Measurements from ENCODE around the gene SCN10A.

SCN10A gene

DNA sequence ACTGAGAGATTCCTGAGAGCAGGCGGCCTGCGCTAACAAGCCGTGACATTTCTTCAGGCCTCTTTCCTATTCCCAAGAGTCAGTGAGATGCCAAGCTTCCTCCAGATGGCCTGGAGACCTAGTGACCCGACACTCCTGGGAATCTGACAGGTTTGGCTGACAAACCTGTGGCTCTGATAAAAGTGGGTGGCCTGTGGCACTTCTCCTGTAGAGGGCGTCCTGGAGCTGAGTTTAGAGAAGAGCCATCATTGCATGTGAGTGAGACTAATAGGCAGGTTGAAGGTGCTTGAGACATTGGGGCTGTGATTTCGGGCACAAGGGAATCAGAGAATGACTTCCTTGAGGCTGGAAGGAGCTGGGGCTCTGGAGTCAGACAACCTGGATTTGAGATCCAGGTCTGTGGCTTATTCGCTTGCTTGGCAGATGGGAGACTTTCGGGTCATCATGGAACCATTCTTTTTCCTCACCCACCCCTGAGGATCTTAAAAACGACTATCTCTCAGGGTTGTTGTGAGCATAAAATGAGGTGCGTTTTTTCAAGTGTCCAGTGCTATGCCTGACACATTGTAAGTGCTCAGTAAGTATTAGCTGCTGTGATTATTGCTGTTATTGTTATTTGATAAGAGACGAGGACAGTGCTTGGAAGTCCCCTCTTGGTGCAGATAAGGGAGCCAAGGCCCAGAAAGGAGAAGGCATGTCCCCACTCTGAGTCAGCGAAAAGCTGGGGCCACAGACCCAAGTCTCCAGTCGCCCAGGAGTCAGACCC lies 77.2 kb downstream of the SCN10A start:
- Histone ChIP-seq H2BK15ac (ENCODE audit: low read depth, poor library complexity, severe bottlenecking) (no peak overlapping the region), H4K91ac (ENCODE audit: low read length) (no peak overlapping the region), H2AK5ac (ENCODE audit: low read length, severe bottlenecking) (no peak overlapping the region), H2BK120ac (ENCODE audit: low read depth, low read length) (no peak overlapping the region), H2BK12ac (ENCODE audit: low read length in 2 of 2) (no peak overlapping the region), H3K4ac (ENCODE audit: low read depth in 1 of 2, low read length in 2 of 2) (no peak overlapping the region), H3K79me1 (replicated peaks; ENCODE audit: low read length, poor library complexity, severe bottlenecking) (no peaks in the 10 kb centered on the region), H3K27ac (ENCODE audit: low read length, poor library complexity, severe bottlenecking) (no peak overlapping the region), H3K36me3 (ENCODE audit: control insufficient read depth in 1 of 2, insufficient read depth in 2 of 2, low read depth in 1 of 2, low read length in 2 of 2) (no peaks in the 10 kb centered on the region), H3K4me1 (ENCODE audit: control insufficient read depth, insufficient read depth, low read depth, low read length) (no peaks in the 10 kb centered on the region), H3K23ac (ENCODE audit: low read length in 2 of 2) (no peak overlapping the region), H3K4me2 (ENCODE audit: low read length, poor library complexity, severe bottlenecking) (no peak overlapping the region), H3K18ac (ENCODE audit: low read depth in 1 of 2, low read length in 2 of 2) (no peak overlapping the region), H4K8ac (ENCODE audit: low read length) (no peak overlapping the region), H3K4me3 (ENCODE audit: insufficient read depth in 1 of 2, low read depth in 1 of 2, low read length in 2 of 2) (no peak overlapping the region), H3K9me3 (ENCODE audit: control insufficient read depth, low read length) (no peaks in the 10 kb centered on the region), H3K9ac (ENCODE audit: low read length) (no peak overlapping the region), H3K27me3 (ENCODE audit: control insufficient read depth in 1 of 2, insufficient read depth in 1 of 2, low read length in 2 of 2) (no peaks in the 10 kb centered on the region), H3K14ac (ENCODE audit: low read length in 2 of 2) (no peak overlapping the region), H2BK5ac (ENCODE audit: low read depth, low read length, poor library complexity, severe bottlenecking) (no peak overlapping the region), H2AFZ (ENCODE audit: low read depth, low read length) (no peak overlapping the region)
- DNase-seq: peak; percentile 46
- 61% methylated on average over 12 of the region's 13 CpGs for WGBS

DNA sequence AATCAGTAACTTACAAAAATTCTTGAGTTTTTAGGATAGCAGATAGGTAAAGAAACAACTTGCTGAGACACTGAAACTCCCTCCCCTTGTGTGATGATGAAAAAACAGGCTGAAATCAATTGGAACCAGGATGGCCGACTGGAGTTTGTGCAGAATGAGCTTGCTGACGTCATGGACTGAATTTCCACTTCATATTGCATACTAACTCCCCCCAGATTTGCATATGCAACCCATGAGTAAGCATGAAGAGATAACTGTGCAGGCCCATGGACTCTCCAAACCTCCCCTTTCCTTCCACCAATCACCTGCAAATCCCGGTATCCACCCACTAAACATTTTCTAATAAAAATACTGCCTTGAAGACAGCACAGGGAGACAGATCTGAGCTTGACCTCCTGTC lies 84.5 kb downstream of the SCN10A start:
- Histone ChIP-seq H3K4me3 (ENCODE audit: insufficient read depth in 1 of 2, low read depth in 1 of 2, low read length in 2 of 2) (no peak overlapping the region), H2AFZ (ENCODE audit: low read depth, low read length) (no peak overlapping the region), H2AK5ac (ENCODE audit: low read length, severe bottlenecking) (no peak overlapping the region), H2BK120ac (ENCODE audit: low read depth, low read length) (no peak overlapping the region), H3K27me3 (ENCODE audit: control insufficient read depth in 1 of 2, insufficient read depth in 1 of 2, low read length in 2 of 2) (peaks cover 0 to 5% of the 10 kb centered on the region in 2 experiments), H3K27ac (ENCODE audit: low read length, poor library complexity, severe bottlenecking) (no peak overlapping the region), H3K36me3 (ENCODE audit: control insufficient read depth in 1 of 2, insufficient read depth in 2 of 2, low read depth in 1 of 2, low read length in 2 of 2) (no peaks in the 10 kb centered on the region), H3K23ac (ENCODE audit: low read length in 2 of 2) (no peak overlapping the region), H3K18ac (ENCODE audit: low read depth in 1 of 2, low read length in 2 of 2) (no peak overlapping the region), H3K9ac (ENCODE audit: low read length) (no peak overlapping the region), H4K91ac (ENCODE audit: low read length) (no peak overlapping the region), H3K4me1 (ENCODE audit: control insufficient read depth, insufficient read depth, low read depth, low read length) (no peaks in the 10 kb centered on the region), H3K9me3 (ENCODE audit: control insufficient read depth, low read length) (no peaks in the 10 kb centered on the region), H3K79me1 (replicated peaks; ENCODE audit: low read length, poor library complexity, severe bottlenecking) (no peaks in the 10 kb centered on the region), H3K4me2 (ENCODE audit: low read length, poor library complexity, severe bottlenecking) (no peak overlapping the region), H3K14ac (ENCODE audit: low read length in 2 of 2) (no peak overlapping the region), H2BK15ac (ENCODE audit: low read depth, poor library complexity, severe bottlenecking) (no peak overlapping the region), H2BK12ac (ENCODE audit: low read length in 2 of 2) (no peak overlapping the region), H4K8ac (ENCODE audit: low read length) (no peak overlapping the region), H2BK5ac (ENCODE audit: low read depth, low read length, poor library complexity, severe bottlenecking) (no peak overlapping the region), H3K4ac (ENCODE audit: low read depth in 1 of 2, low read length in 2 of 2) (no peak overlapping the region)
- 77% methylated on average over 3 of the region's 3 CpGs for WGBS
- no peak for DNase-seq

DNA sequence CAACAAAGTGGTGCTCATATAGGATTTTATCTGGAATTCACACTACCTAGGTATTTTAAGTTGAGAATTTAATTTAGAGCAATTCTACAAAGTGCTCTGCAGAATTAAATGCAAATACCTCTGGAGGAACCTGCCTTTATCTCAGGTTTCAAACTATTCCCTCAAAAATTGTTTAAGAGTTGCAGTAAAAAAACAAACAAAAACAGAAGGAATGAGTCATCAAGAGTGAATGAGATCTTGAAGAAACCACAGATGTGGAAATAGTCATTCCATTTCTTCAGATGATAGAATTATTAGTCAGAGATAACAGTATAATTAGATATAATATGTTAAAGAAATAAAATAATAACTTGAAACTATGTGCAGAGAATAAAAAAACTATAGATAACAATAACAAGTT lies 85.7 kb downstream of the SCN10A start:
- H2BK5ac ChIP-seq (ENCODE audit: low read depth, low read length, poor library complexity, severe bottlenecking): no peak overlapping the region
- H3K18ac ChIP-seq (ENCODE audit: low read depth in 1 of 2, low read length in 2 of 2): no peak overlapping the region
- H3K36me3 ChIP-seq (ENCODE audit: control insufficient read depth in 1 of 2, insufficient read depth in 2 of 2, low read depth in 1 of 2, low read length in 2 of 2): no peaks in the 10 kb centered on the region
- no peak overlapping the region for H3K27ac ChIP-seq (ENCODE audit: low read length, poor library complexity, severe bottlenecking)
- no peaks in the 10 kb centered on the region for H3K79me1 ChIP-seq (replicated peaks; ENCODE audit: low read length, poor library complexity, severe bottlenecking)
- no peak overlapping the region for H3K9ac ChIP-seq (ENCODE audit: low read length)
- peak; percentile 42 for DNase-seq
- H3K14ac ChIP-seq (ENCODE audit: low read length in 2 of 2): no peak overlapping the region
- no peak overlapping the region for H4K8ac ChIP-seq (ENCODE audit: low read length)
- H3K4me3 ChIP-seq (ENCODE audit: insufficient read depth in 1 of 2, low read depth in 1 of 2, low read length in 2 of 2): no peak overlapping the region
- H4K91ac ChIP-seq (ENCODE audit: low read length): no peak overlapping the region
- no peak overlapping the region for H2AFZ ChIP-seq (ENCODE audit: low read depth, low read length)
- no peak overlapping the region for H2BK12ac ChIP-seq (ENCODE audit: low read length in 2 of 2)
- peaks cover 0 to 5% of the 10 kb centered on the region in 2 experiments for H3K27me3 ChIP-seq (ENCODE audit: control insufficient read depth in 1 of 2, insufficient read depth in 1 of 2, low read length in 2 of 2)
- H3K9me3 ChIP-seq (ENCODE audit: control insufficient read depth, low read length): no peaks in the 10 kb centered on the region
- no peak overlapping the region for H2BK120ac ChIP-seq (ENCODE audit: low read depth, low read length)
- H3K4me1 ChIP-seq (ENCODE audit: control insufficient read depth, insufficient read depth, low read depth, low read length): no peaks in the 10 kb centered on the region
- no peak overlapping the region for H2AK5ac ChIP-seq (ENCODE audit: low read length, severe bottlenecking)
- no peak overlapping the region for H3K23ac ChIP-seq (ENCODE audit: low read length in 2 of 2)
- no peak overlapping the region for H2BK15ac ChIP-seq (ENCODE audit: low read depth, poor library complexity, severe bottlenecking)
- H3K4me2 ChIP-seq (ENCODE audit: low read length, poor library complexity, severe bottlenecking): no peak overlapping the region
- no peak overlapping the region for H3K4ac ChIP-seq (ENCODE audit: low read depth in 1 of 2, low read length in 2 of 2)

DNA sequence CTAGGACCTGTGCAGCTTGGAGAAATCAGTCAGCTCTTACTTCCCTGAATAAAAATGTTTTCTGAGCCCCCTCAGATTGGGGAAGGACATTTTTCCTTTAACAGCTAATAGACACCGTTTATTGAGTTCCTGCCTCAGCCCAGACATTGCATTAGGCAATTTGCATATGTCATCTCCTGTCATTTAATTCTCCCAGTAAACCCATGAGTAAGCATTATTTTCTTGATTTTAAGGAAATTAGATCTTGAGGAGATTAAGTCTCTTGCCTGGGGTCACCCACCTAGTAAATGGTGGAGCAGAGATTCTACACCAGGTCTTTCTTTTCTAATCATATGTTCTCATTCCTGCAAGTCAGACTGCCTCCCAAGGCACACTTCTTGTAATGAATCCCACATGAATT lies 88.0 kb downstream of the SCN10A start:
- H4K8ac ChIP-seq (ENCODE audit: low read length): no peak overlapping the region
- no peak overlapping the region for H3K9ac ChIP-seq (ENCODE audit: low read length)
- H2AK5ac ChIP-seq (ENCODE audit: low read length, severe bottlenecking): no peak overlapping the region
- no peak overlapping the region for H3K23ac ChIP-seq (ENCODE audit: low read length in 2 of 2)
- no peaks in the 10 kb centered on the region for H3K9me3 ChIP-seq (ENCODE audit: control insufficient read depth, low read length)
- no peak overlapping the region for H2BK120ac ChIP-seq (ENCODE audit: low read depth, low read length)
- no peak for DNase-seq
- H3K14ac ChIP-seq (ENCODE audit: low read length in 2 of 2): no peak overlapping the region
- no peak overlapping the region for H3K18ac ChIP-seq (ENCODE audit: low read depth in 1 of 2, low read length in 2 of 2)
- 75% methylated on average over 1 of the region's 1 CpG for WGBS
- no peaks in the 10 kb centered on the region for H3K36me3 ChIP-seq (ENCODE audit: control insufficient read depth in 1 of 2, insufficient read depth in 2 of 2, low read depth in 1 of 2, low read length in 2 of 2)
- peaks cover 0 to 13% of the 10 kb centered on the region in 2 experiments for H3K27me3 ChIP-seq (ENCODE audit: control insufficient read depth in 1 of 2, insufficient read depth in 1 of 2, low read length in 2 of 2)
- H2AFZ ChIP-seq (ENCODE audit: low read depth, low read length): no peak overlapping the region
- no peak overlapping the region for H4K91ac ChIP-seq (ENCODE audit: low read length)
- H3K4me1 ChIP-seq (ENCODE audit: control insufficient read depth, insufficient read depth, low read depth, low read length): no peaks in the 10 kb centered on the region
- no peak overlapping the region for H3K4ac ChIP-seq (ENCODE audit: low read depth in 1 of 2, low read length in 2 of 2)
- no peak overlapping the region for H3K27ac ChIP-seq (ENCODE audit: low read length, poor library complexity, severe bottlenecking)
- no peaks in the 10 kb centered on the region for H3K79me1 ChIP-seq (replicated peaks; ENCODE audit: low read length, poor library complexity, severe bottlenecking)
- H2BK12ac ChIP-seq (ENCODE audit: low read length in 2 of 2): no peak overlapping the region
- no peak overlapping the region for H2BK5ac ChIP-seq (ENCODE audit: low read depth, low read length, poor library complexity, severe bottlenecking)
- H3K4me3 ChIP-seq (ENCODE audit: insufficient read depth in 1 of 2, low read depth in 1 of 2, low read length in 2 of 2): no peak overlapping the region
- no peak overlapping the region for H3K4me2 ChIP-seq (ENCODE audit: low read length, poor library complexity, severe bottlenecking)
- H2BK15ac ChIP-seq (ENCODE audit: low read depth, poor library complexity, severe bottlenecking): no peak overlapping the region
